Lung (tissue), 12 donors: ENCODE results near the gene GRM4. TPM values are rescaled to one million over a fixed set of nuclear protein-coding genes. Genes with fewer than 3 reads are reported as not detected.

ENCODE experiments used
- ATAC-seq: fragments of 200-7000 bp; cut with Tn5 transposase; one replicate; pipeline ENCODE4 v1.9.1; 2020; ENCODE audit warnings: moderate number of reproducible peaks; ENCODE audit not compliant: insufficient read depth, low FRiP score
- DNase-seq, 3 donors: peaks; one replicate each; pipeline ENCODE4 v3.0.0-alpha.2; 2013 to 2017
- H3K27ac ChIP-seq, 2 donors: one replicate each; pipeline ENCODE4 v1.5.1; 2013; ENCODE audit warnings: mild to moderate bottlenecking in 2 of 2, moderate library complexity in 2 of 2, control low read depth in 1 of 2, inconsistent platforms in 1 of 2, low read depth in 1 of 2, low read length in 1 of 2
- H3K27me3 ChIP-seq, 3 donors: one replicate each; pipeline ENCODE4 v1.5.1; 2013; ENCODE audit warnings: low read length in 2 of 3; ENCODE audit not compliant: control insufficient read depth in 3 of 3, insufficient read depth in 3 of 3
- H3K36me3 ChIP-seq, 4 donors: one replicate each; pipeline ENCODE4 v1.5.1; 2013; ENCODE audit warnings: low read length in 4 of 4, mild to moderate bottlenecking in 1 of 4, moderate library complexity in 1 of 4; ENCODE audit not compliant: control insufficient read depth in 4 of 4, insufficient read depth in 4 of 4
- H3K4me1 ChIP-seq, 5 donors: one replicate each; pipeline ENCODE4 v1.5.1; 2013; ENCODE audit warnings: low read length in 5 of 5, mild to moderate bottlenecking in 2 of 5, moderate library complexity in 1 of 5; ENCODE audit not compliant: control insufficient read depth in 5 of 5, insufficient read depth in 5 of 5
- H3K4me3 ChIP-seq: one replicate; pipeline ENCODE4 v1.5.1; 2013; ENCODE audit warnings: mild to moderate bottlenecking, control low read depth, moderate library complexity
- H3K9ac ChIP-seq, 2 donors: one replicate each; pipeline ENCODE4 v1.5.1; 2013; ENCODE audit warnings: low read length in 2 of 2, control low read depth in 1 of 2; ENCODE audit not compliant: insufficient read depth in 1 of 2
- H3K9me3 ChIP-seq, 4 donors: one replicate each; pipeline ENCODE4 v1.5.1; 2013; ENCODE audit warnings: low read length in 3 of 4, mild to moderate bottlenecking in 1 of 4, moderate library complexity in 1 of 4; ENCODE audit not compliant: control insufficient read depth in 4 of 4, insufficient read depth in 3 of 4
- WGBS, 2 donors: extraction: QIAGEN DNeasy Blood & Tissue Kit; methylation state at CpG; one replicate each; pipeline ENCODE4 v1.1.7; 2013; 5-methylcytosine and 5-hydroxymethylcytosine counted together
- polyA plus RNA-seq, 2 donors: library from polyadenylated mRNA; stranded (reverse); fragments of 200-250 nt; gene quantifications; one replicate each; pipeline ENCODE4 v1.2.1, GENCODE V29; 2013
- total RNA-seq, 2 donors: library from RNA; depleted of rRNA in 1 of 2; stranded (reverse); fragments of >200 nt in 1 of 2; gene quantifications; one replicate each; pipeline ENCODE4 v1.2.1, GENCODE V29; 2014 to 2021
- TF ChIP-seq, protein P1 (sequence below): IDR thresholded peaks from 2 replicates; pipeline ENCODE4 v1.5.1; 2012; ENCODE audit warnings: mild to moderate bottlenecking; ENCODE audit errors: control extremely low read depth, extremely low read depth
- donor health status: control.
- donor health status: control.
- donor health status: Bipolar disorder and iron deficiency.
- donor health status: healthy.
- donor health status: DM: yes; HTN: yes; CAD: no.

The GRM4 gene
- total and polyA plus RNA-seq, 4 donors, result 0.02 to 0.34 (median 0.09) TPM

DNA sequence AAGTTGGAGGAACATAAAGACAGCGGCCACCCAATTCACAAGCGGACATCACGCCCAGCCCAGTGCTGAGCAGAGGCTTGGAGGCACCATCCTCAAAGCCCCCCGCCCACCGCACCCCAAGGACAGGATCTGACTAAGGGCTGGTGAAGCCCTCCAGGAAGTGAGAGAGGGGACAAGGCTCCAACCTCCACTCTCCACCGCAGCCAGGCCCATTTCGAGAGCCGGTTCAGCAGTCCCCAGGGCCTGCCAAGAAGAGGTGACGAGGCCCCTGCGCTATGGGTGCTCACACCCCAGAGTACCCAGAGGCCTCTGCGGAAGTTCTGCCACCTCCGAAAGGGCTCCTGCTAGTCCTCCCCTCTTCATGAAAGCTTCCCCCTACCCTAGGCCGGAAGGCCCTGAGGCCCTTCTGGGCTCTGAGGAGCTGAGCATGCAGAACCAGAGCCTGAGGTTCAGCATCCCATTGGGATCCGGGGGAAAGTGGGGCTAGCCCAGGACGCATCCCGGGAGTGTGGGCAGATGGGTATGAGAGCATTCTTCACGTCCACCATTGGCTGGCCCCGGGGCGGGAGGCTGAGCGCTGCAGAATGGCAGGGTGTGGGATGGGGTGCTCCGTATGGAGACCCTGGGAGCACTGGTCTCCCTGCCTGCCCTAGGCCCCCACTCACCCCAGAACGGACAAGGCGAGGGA, 2.5 kb downstream of the GRM4 start:
- Histone ChIP-seq H3K4me3 (no peak overlapping the region), H3K36me3 (no peaks in the 10 kb centered on the region), H3K27ac (no peak overlapping the region), H3K9ac (no peak overlapping the region), H3K9me3 (no peaks in the 10 kb centered on the region), H3K27me3 (peaks cover 10 to 70% (median 40%) of the 10 kb centered on the region in 3 donors), H3K4me1 (peaks cover 0 to 19% (median 8%) of the 10 kb centered on the region in 5 donors)
- WGBS, 2 donors, result 39 to 42% methylated on average over 23 of the region's 23 CpGs
- ATAC-seq (no peak), DNase-seq (no peak)
- TF ChIP-seq, protein P1, sequence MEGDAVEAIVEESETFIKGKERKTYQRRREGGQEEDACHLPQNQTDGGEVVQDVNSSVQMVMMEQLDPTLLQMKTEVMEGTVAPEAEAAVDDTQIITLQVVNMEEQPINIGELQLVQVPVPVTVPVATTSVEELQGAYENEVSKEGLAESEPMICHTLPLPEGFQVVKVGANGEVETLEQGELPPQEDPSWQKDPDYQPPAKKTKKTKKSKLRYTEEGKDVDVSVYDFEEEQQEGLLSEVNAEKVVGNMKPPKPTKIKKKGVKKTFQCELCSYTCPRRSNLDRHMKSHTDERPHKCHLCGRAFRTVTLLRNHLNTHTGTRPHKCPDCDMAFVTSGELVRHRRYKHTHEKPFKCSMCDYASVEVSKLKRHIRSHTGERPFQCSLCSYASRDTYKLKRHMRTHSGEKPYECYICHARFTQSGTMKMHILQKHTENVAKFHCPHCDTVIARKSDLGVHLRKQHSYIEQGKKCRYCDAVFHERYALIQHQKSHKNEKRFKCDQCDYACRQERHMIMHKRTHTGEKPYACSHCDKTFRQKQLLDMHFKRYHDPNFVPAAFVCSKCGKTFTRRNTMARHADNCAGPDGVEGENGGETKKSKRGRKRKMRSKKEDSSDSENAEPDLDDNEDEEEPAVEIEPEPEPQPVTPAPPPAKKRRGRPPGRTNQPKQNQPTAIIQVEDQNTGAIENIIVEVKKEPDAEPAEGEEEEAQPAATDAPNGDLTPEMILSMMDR, result no peak

DNA sequence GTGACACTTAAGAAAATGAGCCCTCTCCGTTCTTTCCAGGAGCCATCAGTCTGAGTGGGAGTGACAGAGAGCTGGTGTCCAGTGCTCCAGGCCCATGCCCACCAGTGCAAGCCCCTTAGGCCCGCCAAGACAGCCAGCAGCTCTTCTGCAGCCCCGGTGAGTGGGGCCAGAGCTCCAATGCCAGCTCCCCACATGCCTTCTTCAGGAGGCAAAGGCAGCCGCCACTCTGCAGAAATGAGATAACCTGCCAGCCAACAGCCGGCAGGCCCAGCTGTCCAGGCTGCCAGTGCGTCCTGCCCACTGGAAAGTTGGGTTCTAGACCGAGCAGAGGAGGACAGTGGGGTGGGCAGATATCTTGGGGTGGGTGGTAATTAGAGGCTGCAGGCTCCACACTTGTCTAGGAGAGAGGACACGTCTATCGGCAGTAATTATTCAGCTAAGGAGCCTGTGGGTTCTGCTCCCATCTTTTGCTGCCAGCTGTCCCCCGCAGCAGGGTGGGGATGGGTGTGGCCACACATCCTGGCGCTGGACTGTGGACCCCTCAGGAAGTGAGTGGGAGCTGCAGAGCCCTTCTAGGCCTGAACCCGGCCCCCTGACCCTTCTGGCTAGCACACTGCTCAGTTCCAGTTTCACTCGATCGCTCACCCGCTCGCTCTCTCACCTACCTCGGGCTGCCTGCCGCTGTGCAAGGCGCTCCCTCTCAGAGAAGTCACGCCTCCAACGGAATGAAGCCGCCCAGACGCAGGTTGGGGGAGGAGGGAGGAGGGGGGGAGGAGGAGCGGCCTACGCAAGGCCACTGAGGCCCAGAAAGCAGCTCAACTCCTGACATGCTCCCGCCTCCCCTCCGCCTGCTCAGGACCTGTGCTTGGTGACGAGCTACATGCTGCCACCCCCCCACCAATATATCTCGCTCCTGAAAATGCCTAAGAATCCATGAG, 3.6 kb downstream of the GRM4 start:
- WGBS, 2 donors, result 25 to 35% methylated on average over 29 of the region's 29 CpGs

DNA sequence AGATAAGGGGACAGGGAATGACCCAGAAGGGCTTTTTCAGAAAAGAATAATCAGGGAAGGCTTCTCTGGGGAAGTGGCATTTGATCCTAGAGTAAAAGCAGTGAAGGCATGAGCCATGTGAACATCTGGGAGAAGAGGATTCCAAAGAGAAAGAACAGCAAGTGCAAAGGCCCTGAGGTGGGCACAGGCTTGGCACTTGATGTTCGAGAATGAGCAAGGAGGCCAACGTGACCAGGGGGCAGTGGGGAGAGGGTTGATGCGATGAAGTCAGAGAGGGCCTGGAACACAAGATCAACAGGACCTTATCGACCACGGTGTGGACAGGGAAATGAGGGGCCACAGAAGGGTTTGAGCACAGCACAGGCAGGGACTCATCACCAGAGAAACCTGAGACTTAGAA, 5.8 kb downstream of the GRM4 start:
- ATAC-seq, result no peak
- no peak overlapping the region for H3K4me3 ChIP-seq
- H3K27me3 ChIP-seq, result peaks cover 5 to 64% (median 35%) of the 10 kb centered on the region in 3 donors
- 81 to 89% methylated on average over 5 of the region's 5 CpGs for WGBS, 2 donors
- DNase-seq, result no peak
- H3K36me3 ChIP-seq, result no peaks in the 10 kb centered on the region
- TF ChIP-seq, protein P1, result no peak
- no peak overlapping the region for H3K27ac ChIP-seq
- H3K9ac ChIP-seq, result no peak overlapping the region
- H3K9me3 ChIP-seq, result peaks cover 0 to 2% (median 0%) of the 10 kb centered on the region in 4 donors
- H3K4me1 ChIP-seq, result peaks cover 0 to 19% (median 8%) of the 10 kb centered on the region in 5 donors

More for the DNA sequence above, 3.6 kb downstream of the GRM4 start:
- no peak for ATAC-seq
- TF ChIP-seq, protein P1, result no peak
- no peaks in the 10 kb centered on the region for H3K9me3 ChIP-seq
- peaks cover 0 to 19% (median 8%) of the 10 kb centered on the region in 5 donors for H3K4me1 ChIP-seq
- H3K27me3 ChIP-seq, result peaks cover 10 to 71% (median 40%) of the 10 kb centered on the region in 3 donors
- no peaks in the 10 kb centered on the region for H3K36me3 ChIP-seq
- H3K9ac ChIP-seq, result no peak overlapping the region
- no peak overlapping the region for H3K27ac ChIP-seq
- H3K4me3 ChIP-seq, result no peak overlapping the region
- no peak for DNase-seq
